D341Med (cell line): Measurements from ENCODE around the gene KLHL29.
"Not testable (repeated sequence)": the region's sequence is repeated elsewhere in the genome, so short reads cannot be mapped to it uniquely, and the experiment has no call there.

Source experiments
- DNase-seq: peaks from one replicate; pipeline ENCODE4 v3.0.0; 2012; ENCODE audit warnings: low spot score

Gene KLHL29

DNA sequence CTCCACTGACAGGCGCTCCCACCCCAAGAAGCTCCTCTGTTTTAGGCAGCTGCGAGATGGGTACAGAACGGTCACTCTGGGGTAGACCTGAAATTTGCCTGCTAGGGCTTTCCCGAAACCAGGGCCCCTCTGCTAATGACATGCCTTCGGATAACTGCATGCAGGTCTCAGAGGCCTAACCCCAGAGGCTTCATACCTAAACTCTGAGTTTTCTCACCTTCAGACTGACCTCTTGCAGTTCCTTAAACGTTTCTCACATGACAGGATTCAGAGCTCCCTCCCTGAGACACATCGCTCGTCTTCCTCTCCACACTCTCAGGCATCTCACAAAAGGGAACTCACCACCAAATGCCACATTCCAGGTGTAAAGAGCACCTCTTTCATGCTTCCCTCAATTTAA lies 11.3 kb upstream of the KLHL29 start:
- DNase-seq: no peak

GRCh38 chr2:23375448-23375847 lies 9.5 kb upstream of the KLHL29 start:
- DNase-seq: peak; percentile 55

DNA sequence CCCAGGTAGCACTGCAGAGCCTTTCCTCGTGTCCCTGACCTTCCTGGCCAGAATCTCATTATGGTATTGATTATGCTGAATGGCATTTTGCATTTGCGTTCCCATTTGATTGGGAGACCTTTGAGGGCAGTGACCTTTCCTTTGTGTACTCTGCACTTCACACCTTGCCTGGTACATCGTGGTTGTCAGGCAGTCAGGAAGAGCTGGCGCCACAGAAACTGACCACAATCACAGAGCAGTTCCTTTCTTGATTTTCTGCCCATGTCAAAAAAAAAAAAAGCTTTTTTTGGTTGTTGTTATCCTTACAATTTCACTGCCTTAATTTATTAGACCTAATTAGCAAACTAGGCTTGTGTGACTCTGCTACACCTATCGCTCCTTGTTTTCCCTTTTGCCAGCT lies 8.9 kb upstream of the KLHL29 start:
- no peak for DNase-seq

DNA sequence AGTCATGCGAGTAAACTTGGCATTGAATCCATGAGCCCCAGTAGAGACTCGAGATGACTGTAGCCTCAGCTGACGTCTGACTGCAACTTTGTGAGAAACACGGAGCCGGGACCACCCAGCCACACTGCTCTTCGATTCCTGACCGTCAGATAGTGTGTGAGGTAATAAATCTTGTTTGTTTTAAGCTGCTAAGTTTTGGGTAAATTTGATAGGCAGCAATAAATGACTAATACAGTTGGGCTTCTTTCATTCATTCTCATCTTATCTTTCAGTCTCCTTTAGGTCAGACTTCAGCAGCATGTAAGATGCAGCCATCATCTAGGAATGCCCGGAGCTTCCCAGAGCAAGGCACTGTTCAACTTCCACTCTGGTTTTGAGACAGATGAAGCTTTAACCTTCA lies 8.0 kb upstream of the KLHL29 start:
- DNase-seq: no peak

DNA sequence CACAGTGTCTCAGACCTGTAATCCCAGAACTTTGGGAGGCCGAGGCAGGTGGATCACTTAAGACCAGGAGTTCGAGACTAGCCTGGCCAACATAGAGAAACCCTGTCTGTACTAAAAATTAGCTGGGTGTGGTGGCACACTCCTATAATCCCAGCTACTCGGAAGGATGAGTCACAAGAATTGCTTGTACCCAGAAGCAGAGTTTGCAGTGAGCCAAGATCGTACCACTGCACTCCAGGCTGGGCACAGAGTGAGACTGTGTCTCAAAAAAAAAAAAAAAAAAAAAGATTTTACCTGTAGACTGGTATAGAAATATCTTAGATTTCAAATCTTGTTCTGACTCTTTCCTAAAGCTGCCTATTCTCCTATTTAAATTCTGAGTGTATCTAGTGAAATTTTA lies 7.2 kb upstream of the KLHL29 start:
- DNase-seq: no peak

DNA sequence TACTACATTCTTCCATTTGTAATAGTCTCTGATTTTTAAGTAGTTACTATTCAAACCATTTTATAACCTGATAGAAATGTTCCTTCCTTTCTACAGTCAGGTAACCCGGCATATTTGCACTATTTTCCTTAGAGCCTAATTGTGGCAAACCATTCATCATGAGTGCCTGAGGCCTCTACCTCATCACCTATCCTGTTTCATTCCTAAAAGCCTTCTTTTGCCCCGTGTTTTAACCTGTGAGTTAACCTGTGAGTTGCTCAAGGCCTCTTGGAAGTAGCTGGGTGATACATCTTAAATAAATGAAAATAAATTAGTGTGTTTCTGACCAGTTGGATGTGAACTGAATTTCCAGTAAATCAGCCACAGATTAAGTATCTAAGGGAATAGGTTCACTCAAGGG lies 6.5 kb upstream of the KLHL29 start:
- no peak for DNase-seq

GRCh38 chr2:23379220-23379695 lies 5.7 kb upstream of the KLHL29 start:
- DNase-seq: no peak

DNA sequence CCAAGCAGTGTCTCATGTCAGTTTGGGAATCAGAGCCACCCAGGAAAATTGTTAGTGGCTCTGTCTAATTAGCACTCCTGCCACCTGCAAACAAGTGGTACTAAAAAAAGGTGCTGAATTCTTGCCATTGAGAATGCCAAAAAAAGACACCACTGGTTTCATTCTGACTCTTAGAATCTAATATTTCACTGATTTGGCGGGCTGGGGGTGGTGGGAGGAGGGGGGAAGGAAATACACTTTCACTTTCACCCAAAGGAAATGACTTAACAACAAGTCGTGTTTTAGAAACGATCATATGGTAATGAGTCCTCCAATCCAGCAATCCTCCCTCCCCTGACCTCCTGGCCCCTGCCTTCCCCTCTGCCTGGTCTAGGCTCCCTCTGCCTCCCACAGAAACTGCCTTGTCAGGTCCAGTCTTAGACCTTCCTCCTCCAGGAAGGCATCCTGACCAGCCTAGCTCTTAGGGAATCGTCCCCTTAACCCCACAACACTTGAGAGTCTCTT lies 4.4 kb upstream of the KLHL29 start:
- DNase-seq: no peak

GRCh38 chr2:23381084-23381483 lies 3.9 kb upstream of the KLHL29 start:
- no peak for DNase-seq

DNA sequence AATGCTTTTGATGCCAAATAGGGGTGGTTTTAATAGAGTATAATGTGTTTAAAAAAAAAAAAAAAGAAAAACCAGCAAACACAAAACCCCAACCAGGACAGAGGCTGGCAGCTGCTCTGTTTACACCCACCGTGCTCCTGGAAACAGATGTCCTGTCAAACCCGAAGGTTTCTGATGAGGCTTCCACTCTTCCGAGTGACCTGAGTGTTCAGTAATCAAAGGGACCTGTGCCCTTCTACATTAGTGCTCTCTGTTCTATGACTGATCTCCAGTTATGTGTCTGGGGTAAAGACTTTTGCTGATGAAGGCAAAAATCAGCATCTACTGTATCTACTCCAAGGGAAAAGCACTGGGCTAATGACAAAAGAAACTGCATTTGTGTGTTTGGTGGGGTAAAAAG lies 3.5 kb upstream of the KLHL29 start:
- DNase-seq: no peak

DNA sequence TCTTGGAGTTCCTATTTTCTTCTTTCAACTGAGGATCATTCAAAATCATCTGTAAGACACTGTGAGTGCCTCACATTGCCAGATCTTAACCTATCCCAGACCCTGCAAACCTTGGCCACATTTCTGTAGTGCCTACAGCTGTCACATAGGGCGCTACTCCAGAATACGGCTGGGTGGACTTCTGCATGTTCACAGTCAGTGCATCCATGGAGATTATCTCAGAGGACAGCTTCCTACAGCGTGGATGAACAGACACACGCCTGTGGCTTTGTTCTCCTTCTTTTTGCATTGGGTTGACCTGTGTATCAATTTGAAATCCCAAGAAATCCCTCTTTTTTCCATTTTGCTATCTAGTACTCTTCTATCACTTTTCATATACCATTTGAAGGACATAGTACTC lies 1.9 kb upstream of the KLHL29 start:
- no peak for DNase-seq

- no peak for DNase-seq
These were observed 370 bp downstream of the KLHL29 start for GRCh38 chr2:23385351-23385747.

- DNase-seq: peak; percentile 69
These were observed 864 bp downstream of the KLHL29 start for GRCh38 chr2:23385748-23386338.

DNA sequence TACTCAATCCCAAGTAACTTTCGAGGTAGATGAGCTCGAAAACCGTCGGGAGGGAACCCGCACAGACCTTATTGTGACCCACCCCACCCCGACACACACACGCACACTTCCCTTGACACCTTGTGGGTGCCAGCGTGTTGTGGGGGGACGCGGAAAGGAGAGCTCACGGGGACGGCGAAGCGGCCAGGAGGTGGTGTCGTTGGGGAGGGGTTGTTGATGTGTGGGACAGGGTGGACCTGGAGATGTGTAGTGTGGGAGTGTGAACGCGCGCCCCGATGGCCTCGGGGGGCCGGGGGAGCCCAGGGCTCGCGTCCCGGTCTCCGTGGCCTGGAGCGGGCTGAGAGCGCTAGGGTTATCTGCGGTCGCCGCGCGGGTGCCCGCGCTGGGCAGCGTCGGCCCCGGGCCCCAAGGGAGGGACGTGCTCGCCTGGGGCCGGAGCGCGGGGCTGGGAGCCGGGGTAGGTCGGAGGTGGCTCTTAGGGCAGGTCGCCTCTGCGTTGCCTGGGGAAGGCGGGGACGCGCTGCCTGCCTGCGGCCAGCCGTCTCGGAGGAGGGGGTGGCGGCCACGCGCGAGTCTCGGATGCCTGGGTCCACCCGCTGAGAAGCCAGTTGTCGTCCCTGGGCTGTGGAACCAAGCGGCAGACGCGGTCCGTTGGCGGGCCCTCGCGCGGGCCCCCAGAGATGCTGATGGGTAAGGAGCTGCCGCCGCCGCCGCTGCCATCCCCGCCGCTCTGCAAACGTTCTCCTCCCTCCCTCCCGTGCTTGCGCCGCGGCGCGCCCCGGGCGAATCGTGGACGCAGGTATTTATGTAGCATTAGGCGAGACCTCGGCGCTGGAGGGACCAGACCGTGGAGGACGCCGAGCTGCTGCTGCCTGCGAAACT lies 1.6 kb downstream of the KLHL29 start:
- peak; percentile 65 for DNase-seq

DNA sequence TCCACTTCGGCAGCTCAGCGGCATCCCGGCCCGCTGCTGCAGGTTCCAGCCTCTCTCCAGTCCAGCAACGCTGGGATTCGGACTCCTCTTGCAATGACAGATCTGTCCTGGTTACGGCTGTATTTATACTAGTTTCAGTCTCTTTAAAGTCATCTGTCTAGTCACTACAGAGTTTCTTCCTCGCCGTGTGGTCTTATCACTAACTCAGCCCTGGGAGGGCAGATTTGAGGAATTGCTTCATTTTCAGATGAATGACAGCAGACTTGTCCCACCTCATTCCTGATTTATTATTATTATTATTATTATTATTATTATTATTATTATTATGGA lies 2.2 kb downstream of the KLHL29 start:
- no peak for DNase-seq

DNA sequence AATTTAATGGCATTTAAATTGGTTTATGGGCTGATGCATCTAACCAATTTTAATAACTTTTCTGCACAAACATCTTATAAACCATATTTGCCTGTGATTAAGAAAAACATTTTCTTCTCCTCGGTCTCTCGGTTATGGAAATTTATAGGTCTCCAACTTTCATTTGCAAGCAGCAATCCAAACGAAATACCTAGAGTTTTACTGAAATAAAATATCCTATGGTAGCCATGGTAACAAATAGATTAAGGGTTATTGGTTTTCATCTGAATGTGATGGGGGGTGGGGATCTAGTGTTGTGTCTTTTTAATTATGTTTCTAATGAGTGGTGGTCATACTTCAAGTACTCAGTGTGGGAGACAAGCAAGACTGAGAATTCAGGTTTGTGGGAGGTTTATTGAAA lies 2.9 kb downstream of the KLHL29 start:
- DNase-seq: no peak

GRCh38 chr2:23388294-23388693 lies 3.3 kb downstream of the KLHL29 start:
- DNase-seq: no peak

- DNase-seq: no peak
These were observed 4.0 kb downstream of the KLHL29 start for GRCh38 chr2:23388756-23389514.

DNA sequence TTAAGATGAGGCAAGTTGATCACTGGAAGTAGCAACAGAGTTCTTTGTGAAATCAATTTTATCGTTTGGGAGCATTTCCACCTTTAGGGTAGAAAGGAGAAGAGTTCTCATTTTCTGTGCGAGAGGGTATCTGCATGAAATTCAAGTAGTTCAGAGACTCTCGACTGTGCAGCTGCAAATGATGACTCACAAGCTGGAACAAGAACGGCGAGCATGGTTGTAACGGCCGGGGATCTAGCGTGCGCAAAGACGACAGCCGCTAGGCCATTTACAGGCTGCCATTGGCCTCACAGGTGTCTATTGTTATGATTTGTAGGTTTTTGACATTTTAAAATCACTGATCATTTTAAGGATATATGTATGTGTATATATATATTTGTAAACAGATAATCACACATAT lies 5.2 kb downstream of the KLHL29 start:
- no peak for DNase-seq

- DNase-seq: not testable (repeated sequence)
These were observed 6.3 kb downstream of the KLHL29 start for GRCh38 chr2:23391237-23391736.

DNA sequence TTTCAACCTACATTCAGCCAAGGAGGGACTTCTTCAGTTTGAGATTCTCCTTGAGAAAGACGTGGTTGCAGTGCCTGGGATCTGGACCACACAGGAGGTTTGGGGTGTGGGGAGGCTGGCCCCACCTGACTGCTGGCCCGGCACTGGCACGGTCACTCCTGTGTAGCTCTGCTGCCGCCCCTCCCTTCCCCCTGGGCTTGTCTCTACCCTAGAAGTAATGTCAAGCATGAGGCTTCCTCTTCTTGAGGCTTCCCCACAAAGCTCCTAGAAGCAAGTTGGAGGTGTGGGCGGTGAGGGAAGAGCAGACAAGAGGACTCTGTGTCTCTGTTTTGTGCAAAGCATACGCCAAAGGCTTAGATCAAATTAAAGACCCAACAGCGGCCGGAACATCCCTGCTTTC lies 8.7 kb downstream of the KLHL29 start:
- no peak for DNase-seq

GRCh38 chr2:23394700-23395099 lies 9.7 kb downstream of the KLHL29 start:
- DNase-seq: no peak

DNA sequence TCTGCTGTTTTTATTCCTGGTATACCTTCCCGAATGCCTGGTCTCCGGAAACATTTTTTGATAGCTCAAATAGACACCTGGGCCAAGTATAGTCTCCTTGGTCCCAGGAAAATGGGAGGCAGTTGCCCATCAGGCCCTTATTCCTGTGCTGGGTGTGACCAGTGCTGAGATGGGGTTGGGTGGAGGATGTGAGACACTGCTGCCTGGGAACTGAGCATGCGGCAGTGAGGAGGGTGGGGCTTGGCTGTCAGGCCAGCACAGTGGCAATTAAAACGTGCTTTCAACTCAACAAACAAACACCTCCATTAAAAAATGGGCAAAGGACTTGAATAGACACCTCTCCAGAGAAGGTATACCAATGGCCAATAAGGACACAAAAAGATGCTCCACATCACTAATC lies 12.5 kb downstream of the KLHL29 start:
- no peak for DNase-seq
